GM19035 (cell line): Measurements from ENCODE around the gene POLD2.
"Not testable (repeated sequence)": the region's sequence is repeated elsewhere in the genome, so short reads cannot be mapped to it uniquely, and the experiment has no call there.

Source experiments
- ATAC-seq: cut with Tn5 transposase; IDR thresholded peaks from one replicate; pipeline ENCODE4 v1.9.1; 2021; ENCODE audit not compliant: unreplicated experiment

The POLD2 gene

GRCh38 chr7:44139311-44140010, 16.1 kb upstream of the POLD2 start:
- no peak for ATAC-seq

- ATAC-seq = no peak
Observed at GRCh38 chr7:44138698-44139097, 15.3 kb upstream of the POLD2 start.

GRCh38 chr7:44136731-44137130, 13.4 kb upstream of the POLD2 start:
- ATAC-seq = no peak

- no peak for ATAC-seq
Observed at GRCh38 chr7:44134943-44135628, 11.7 kb upstream of the POLD2 start.

GRCh38 chr7:44133295-44133694, 9.9 kb upstream of the POLD2 start:
- no peak for ATAC-seq

- no peak for ATAC-seq
Observed at GRCh38 chr7:44132039-44132438, 8.7 kb upstream of the POLD2 start.

- ATAC-seq = no peak
Observed at GRCh38 chr7:44131173-44132029, 8.1 kb upstream of the POLD2 start.

GRCh38 chr7:44128721-44129582, 5.6 kb upstream of the POLD2 start:
- no peak for ATAC-seq

- no peak for ATAC-seq
Observed at GRCh38 chr7:44127161-44127560, 3.8 kb upstream of the POLD2 start.

- ATAC-seq = not testable (repeated sequence)
Observed at GRCh38 chr7:44126574-44126973, 3.2 kb upstream of the POLD2 start.

- no peak for ATAC-seq
Observed at GRCh38 chr7:44124822-44125202, 1.5 kb upstream of the POLD2 start.

- no peak for ATAC-seq
Observed at GRCh38 chr7:44122529-44122928, 819 bp downstream of the POLD2 start.

- ATAC-seq = no peak
Observed at GRCh38 chr7:44121761-44122420, 1.5 kb downstream of the POLD2 start.

- ATAC-seq = no peak
Observed at GRCh38 chr7:44120395-44120794, 3.0 kb downstream of the POLD2 start.

- ATAC-seq = no peak
Observed at GRCh38 chr7:44119829-44120380, 3.4 kb downstream of the POLD2 start.

- no peak for ATAC-seq
Observed at GRCh38 chr7:44117801-44118429, 5.4 kb downstream of the POLD2 start.

- ATAC-seq = no peak
Observed at GRCh38 chr7:44116789-44117666, 6.3 kb downstream of the POLD2 start.

GRCh38 chr7:44116087-44116788, 7.1 kb downstream of the POLD2 start:
- ATAC-seq = no peak
